Measurements from ENCODE around the gene GOLGA5.
"Not testable (repeated sequence)": the region's sequence is repeated elsewhere in the genome, so short reads cannot be mapped to it uniquely, and the experiment has no call there.

DNA sequence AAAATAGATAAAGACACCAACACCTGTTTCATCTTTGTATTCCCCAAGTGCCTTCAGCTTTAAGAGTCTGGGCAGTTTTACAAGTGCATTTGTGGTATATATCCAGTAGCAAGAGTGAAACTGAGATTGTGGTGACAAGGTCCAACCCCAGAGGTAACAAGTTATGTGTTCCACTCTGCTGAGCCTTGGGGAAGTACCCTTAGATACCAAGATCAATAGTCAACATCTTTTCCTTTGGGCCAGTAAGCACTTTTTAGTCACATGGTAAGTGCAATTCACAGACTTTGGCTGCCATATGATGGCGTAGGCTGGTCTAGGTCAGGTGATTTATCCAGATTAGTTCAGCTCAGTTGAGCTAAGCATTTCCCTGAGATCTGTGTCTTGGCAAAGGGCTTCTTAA, 25.9 kb upstream of the GOLGA5 start:
- TF ChIP-seq, protein P1, sequence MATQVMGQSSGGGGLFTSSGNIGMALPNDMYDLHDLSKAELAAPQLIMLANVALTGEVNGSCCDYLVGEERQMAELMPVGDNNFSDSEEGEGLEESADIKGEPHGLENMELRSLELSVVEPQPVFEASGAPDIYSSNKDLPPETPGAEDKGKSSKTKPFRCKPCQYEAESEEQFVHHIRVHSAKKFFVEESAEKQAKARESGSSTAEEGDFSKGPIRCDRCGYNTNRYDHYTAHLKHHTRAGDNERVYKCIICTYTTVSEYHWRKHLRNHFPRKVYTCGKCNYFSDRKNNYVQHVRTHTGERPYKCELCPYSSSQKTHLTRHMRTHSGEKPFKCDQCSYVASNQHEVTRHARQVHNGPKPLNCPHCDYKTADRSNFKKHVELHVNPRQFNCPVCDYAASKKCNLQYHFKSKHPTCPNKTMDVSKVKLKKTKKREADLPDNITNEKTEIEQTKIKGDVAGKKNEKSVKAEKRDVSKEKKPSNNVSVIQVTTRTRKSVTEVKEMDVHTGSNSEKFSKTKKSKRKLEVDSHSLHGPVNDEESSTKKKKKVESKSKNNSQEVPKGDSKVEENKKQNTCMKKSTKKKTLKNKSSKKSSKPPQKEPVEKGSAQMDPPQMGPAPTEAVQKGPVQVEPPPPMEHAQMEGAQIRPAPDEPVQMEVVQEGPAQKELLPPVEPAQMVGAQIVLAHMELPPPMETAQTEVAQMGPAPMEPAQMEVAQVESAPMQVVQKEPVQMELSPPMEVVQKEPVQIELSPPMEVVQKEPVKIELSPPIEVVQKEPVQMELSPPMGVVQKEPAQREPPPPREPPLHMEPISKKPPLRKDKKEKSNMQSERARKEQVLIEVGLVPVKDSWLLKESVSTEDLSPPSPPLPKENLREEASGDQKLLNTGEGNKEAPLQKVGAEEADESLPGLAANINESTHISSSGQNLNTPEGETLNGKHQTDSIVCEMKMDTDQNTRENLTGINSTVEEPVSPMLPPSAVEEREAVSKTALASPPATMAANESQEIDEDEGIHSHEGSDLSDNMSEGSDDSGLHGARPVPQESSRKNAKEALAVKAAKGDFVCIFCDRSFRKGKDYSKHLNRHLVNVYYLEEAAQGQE (IDR thresholded peaks at IDR 0.05; ENCODE audit: insufficient read depth in 1 of 2, low read depth in 2 of 2, low read length in 1 of 2) = not testable (repeated sequence)
- TF ChIP-seq, protein P2, sequence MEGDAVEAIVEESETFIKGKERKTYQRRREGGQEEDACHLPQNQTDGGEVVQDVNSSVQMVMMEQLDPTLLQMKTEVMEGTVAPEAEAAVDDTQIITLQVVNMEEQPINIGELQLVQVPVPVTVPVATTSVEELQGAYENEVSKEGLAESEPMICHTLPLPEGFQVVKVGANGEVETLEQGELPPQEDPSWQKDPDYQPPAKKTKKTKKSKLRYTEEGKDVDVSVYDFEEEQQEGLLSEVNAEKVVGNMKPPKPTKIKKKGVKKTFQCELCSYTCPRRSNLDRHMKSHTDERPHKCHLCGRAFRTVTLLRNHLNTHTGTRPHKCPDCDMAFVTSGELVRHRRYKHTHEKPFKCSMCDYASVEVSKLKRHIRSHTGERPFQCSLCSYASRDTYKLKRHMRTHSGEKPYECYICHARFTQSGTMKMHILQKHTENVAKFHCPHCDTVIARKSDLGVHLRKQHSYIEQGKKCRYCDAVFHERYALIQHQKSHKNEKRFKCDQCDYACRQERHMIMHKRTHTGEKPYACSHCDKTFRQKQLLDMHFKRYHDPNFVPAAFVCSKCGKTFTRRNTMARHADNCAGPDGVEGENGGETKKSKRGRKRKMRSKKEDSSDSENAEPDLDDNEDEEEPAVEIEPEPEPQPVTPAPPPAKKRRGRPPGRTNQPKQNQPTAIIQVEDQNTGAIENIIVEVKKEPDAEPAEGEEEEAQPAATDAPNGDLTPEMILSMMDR (IDR thresholded peaks at IDR 0.05) = not testable (repeated sequence)
